ENCODE results near the gene FHIT. TPM values are rescaled to one million over a fixed set of nuclear protein-coding genes. Genes with fewer than 3 reads are reported as not detected.
"Not testable (repeated sequence)": the region's sequence is repeated elsewhere in the genome, so short reads cannot be mapped to it uniquely, and the experiment has no call there.

FHIT gene
- total RNA-seq, 1 donor: 2.2 TPM

GRCh38 chr3:61222467-61222866 is 28.8 kb downstream of the FHIT start:
- no peak for DNase-seq (ENCODE audit: low read depth)

GRCh38 chr3:61221759-61222362 is 29.4 kb downstream of the FHIT start:
- no peak for TF ChIP-seq CTCF (IDR thresholded peaks at IDR 0.05; ENCODE audit: insufficient read depth, low read depth, low read length)
- DNase-seq (ENCODE audit: low read depth): no peak
- no peak overlapping the region for H3K4me3 ChIP-seq (ENCODE audit: low read depth, low read length)

More at GRCh38 chr3:61222467-61222866, 28.8 kb downstream of the FHIT start:
- no peak overlapping the region for H3K4me3 ChIP-seq (ENCODE audit: low read depth, low read length)
- TF ChIP-seq CTCF (IDR thresholded peaks at IDR 0.05; ENCODE audit: insufficient read depth, low read depth, low read length): no peak

DNA sequence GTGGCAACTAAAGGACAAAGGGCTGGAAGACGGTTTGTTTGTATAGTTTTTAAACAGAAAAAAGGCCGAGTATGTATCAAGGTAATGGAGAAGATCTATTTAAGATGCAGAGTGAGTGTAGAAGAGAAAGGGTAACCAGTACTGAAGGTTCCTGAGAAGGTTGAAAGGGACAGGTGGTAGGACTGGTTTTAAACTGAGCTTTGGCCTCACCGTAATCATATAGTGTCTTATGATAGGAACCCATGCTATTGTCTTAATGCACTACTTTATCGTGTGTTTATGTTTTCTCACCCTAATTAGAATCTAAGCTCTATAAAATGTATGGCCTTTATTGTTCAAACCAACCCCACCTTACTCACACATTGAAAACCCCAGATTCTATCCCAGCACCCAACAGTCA is 32.7 kb downstream of the FHIT start:
- no peak for DNase-seq (ENCODE audit: low read depth)
- no peak for TF ChIP-seq CTCF (IDR thresholded peaks at IDR 0.05; ENCODE audit: insufficient read depth, low read depth, low read length)
- H3K4me3 ChIP-seq (ENCODE audit: low read depth, low read length): no peak overlapping the region

DNA sequence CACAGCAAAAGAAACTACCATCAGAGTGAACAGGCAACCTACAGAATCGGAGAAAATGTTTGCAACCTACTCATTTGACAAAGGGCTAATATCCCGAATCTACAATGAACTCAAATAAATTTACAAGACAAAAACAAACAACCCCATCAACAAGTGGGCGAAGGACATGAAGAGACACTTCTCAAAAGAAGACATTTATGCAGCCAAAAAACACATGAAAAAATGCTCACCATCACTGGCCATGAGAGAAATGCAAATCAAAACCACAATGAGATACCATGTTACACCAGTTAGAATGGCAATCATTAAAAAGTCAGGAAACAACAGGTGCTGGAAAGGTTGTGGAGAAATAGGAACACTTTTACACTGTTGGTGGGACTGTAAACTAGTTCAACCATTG is 35.1 kb downstream of the FHIT start:
- not testable (repeated sequence) for DNase-seq (ENCODE audit: low read depth); H3K4me3 ChIP-seq (ENCODE audit: low read depth, low read length)

- DNase-seq (ENCODE audit: low read depth): no peak
- H3K4me3 ChIP-seq (ENCODE audit: low read depth, low read length): no peak overlapping the region
- TF ChIP-seq CTCF (IDR thresholded peaks at IDR 0.05; ENCODE audit: insufficient read depth, low read depth, low read length): no peak
Observed at GRCh38 chr3:61202086-61202485, 49.2 kb downstream of the FHIT start.

GRCh38 chr3:61201071-61201470 is 50.2 kb downstream of the FHIT start:
- no peak overlapping the region for H3K4me3 ChIP-seq (ENCODE audit: low read depth, low read length)
- no peak for DNase-seq (ENCODE audit: low read depth)
- TF ChIP-seq CTCF (IDR thresholded peaks at IDR 0.05; ENCODE audit: insufficient read depth, low read depth, low read length): no peak

DNA sequence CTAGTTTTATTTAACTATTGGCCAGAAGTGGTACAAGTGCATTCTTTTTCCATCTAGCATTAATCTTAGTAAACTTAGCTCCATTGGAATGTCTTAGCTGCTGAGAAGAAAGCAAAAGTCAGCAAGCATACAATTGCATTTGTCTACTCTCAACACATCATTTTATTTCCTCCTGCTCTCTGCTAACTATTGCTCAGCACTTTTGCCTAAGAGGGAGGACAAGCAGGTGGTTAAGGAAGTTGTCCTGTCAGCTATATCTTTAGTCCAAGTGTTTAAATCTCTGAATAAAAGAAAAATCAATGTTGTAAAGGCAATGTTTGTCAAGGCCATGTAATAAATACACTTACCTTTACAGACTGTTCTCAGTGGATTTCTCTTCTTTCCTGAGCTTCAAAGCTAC is 51.0 kb downstream of the FHIT start:
- no peak overlapping the region for H3K4me3 ChIP-seq (ENCODE audit: low read depth, low read length)
- DNase-seq (ENCODE audit: low read depth): no peak
- no peak for TF ChIP-seq CTCF (IDR thresholded peaks at IDR 0.05; ENCODE audit: insufficient read depth, low read depth, low read length)

Data from fibroblast of villous mesenchyme (primary cell).